ENCODE results near the gene SLC44A5.

SLC44A5 gene

GRCh38 chr1:75588779-75589475 lies 22.0 kb downstream of the SLC44A5 start:
- DNase-seq (ENCODE audit: low read depth in 2 of 2) = no peak

- no peak for DNase-seq (ENCODE audit: low read depth in 2 of 2)
Measured at GRCh38 chr1:75587692-75588091, 23.2 kb downstream of the SLC44A5 start.

- no peak for DNase-seq (ENCODE audit: low read depth in 2 of 2)
Measured at GRCh38 chr1:75583282-75583681, 27.6 kb downstream of the SLC44A5 start.

- no peak for DNase-seq (ENCODE audit: low read depth in 2 of 2)
Measured at GRCh38 chr1:75582725-75583261, 28.1 kb downstream of the SLC44A5 start.

GRCh38 chr1:75579046-75579445 lies 31.9 kb downstream of the SLC44A5 start:
- DNase-seq (ENCODE audit: low read depth in 2 of 2) = no peak

- no peak for DNase-seq (ENCODE audit: low read depth in 2 of 2)
Measured at GRCh38 chr1:75575837-75576236, 35.1 kb downstream of the SLC44A5 start.

- DNase-seq (ENCODE audit: low read depth in 2 of 2) = no peak
Measured at GRCh38 chr1:75567191-75567590, 43.7 kb downstream of the SLC44A5 start.

GRCh38 chr1:75559800-75560199 lies 51.1 kb downstream of the SLC44A5 start:
- no peak for DNase-seq (ENCODE audit: low read depth in 2 of 2)

- DNase-seq (ENCODE audit: low read depth in 2 of 2) = no peak
Measured at GRCh38 chr1:75559136-75559535, 51.8 kb downstream of the SLC44A5 start.

GRCh38 chr1:75554870-75555269 lies 56.0 kb downstream of the SLC44A5 start:
- no peak for DNase-seq (ENCODE audit: low read depth in 2 of 2)

- no peak for DNase-seq (ENCODE audit: low read depth in 2 of 2)
Measured at GRCh38 chr1:75554181-75554580, 56.7 kb downstream of the SLC44A5 start.

GRCh38 chr1:75550559-75550958 lies 60.4 kb downstream of the SLC44A5 start:
- DNase-seq (ENCODE audit: low read depth in 2 of 2) = no peak

GRCh38 chr1:75548721-75549480 lies 62.0 kb downstream of the SLC44A5 start:
- DNase-seq (ENCODE audit: low read depth in 2 of 2) = no peak

- DNase-seq (ENCODE audit: low read depth in 2 of 2) = no peak
Measured at GRCh38 chr1:75543705-75544104, 67.2 kb downstream of the SLC44A5 start.

- no peak for DNase-seq (ENCODE audit: low read depth in 2 of 2)
Measured at GRCh38 chr1:75542818-75543570, 67.9 kb downstream of the SLC44A5 start.

- no peak for DNase-seq (ENCODE audit: low read depth in 2 of 2)
Measured at GRCh38 chr1:75539230-75540116, 71.4 kb downstream of the SLC44A5 start.

GRCh38 chr1:75533085-75533484 lies 77.8 kb downstream of the SLC44A5 start:
- no peak for DNase-seq (ENCODE audit: low read depth in 2 of 2)

GRCh38 chr1:75531570-75531969 lies 79.3 kb downstream of the SLC44A5 start:
- no peak for DNase-seq (ENCODE audit: low read depth in 2 of 2)

GRCh38 chr1:75529488-75529887 lies 81.4 kb downstream of the SLC44A5 start:
- DNase-seq (ENCODE audit: low read depth in 2 of 2) = no peak

- no peak for DNase-seq (ENCODE audit: low read depth in 2 of 2)
Measured at GRCh38 chr1:75528001-75528400, 82.9 kb downstream of the SLC44A5 start.

- DNase-seq (ENCODE audit: low read depth in 2 of 2) = no peak
Measured at GRCh38 chr1:75522389-75522788, 88.5 kb downstream of the SLC44A5 start.
